ENCODE data around the gene ADGRV1. TPM values are rescaled to one million over a fixed set of nuclear protein-coding genes. Genes with fewer than 3 reads are reported as not detected.
"Not testable (repeated sequence)": the region's sequence is repeated elsewhere in the genome, so short reads cannot be mapped to it uniquely, and the experiment has no call there.

The ADGRV1 gene
- total RNA-seq, 2 donors from 2014 or later = 16.4 to 20.9 TPM

DNA sequence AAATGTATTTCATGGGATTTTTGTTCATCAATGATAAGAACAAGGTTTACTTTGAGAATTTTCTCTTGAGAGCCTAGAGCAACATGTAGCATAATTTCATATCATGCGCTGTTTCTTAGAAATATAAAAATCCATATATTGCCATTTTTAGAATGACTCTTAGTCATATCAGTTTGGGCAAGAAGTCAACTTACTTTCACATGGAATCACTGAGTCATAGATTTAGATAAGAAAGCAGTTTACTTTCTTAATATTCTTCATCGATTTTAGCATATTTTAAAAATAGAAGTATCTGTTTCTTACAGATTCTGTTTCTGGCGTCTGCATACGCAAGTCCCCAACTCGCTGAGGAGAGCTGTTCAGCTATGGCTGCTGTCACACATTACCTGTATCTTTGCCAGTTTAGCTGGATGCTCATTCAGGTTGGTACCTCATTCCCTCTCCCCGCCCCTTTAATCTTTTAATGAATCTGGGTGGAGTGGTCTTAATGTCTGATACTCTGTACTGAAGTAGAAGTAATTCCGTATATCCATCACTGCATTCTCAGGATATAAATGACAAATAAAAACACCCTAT is 406.6 kb downstream of the ADGRV1 start:
- no peak overlapping the region for H3K27ac ChIP-seq
- H3K9me3 ChIP-seq = no peaks in the 10 kb centered on the region
- WGBS = 94% methylated on average over 7 of the region's 7 CpGs
- no peaks in the 10 kb centered on the region for H3K36me3 ChIP-seq
- no peak for DNase-seq (ENCODE audit: low spot score)
- H3K4me3 ChIP-seq = no peak overlapping the region
- no peak for TF ChIP-seq POLR2A (IDR thresholded peaks at IDR 0.05)
- TF ChIP-seq POLR2AphosphoS5 (IDR thresholded peaks at IDR 0.05) = no peak
- TF ChIP-seq, protein P1, sequence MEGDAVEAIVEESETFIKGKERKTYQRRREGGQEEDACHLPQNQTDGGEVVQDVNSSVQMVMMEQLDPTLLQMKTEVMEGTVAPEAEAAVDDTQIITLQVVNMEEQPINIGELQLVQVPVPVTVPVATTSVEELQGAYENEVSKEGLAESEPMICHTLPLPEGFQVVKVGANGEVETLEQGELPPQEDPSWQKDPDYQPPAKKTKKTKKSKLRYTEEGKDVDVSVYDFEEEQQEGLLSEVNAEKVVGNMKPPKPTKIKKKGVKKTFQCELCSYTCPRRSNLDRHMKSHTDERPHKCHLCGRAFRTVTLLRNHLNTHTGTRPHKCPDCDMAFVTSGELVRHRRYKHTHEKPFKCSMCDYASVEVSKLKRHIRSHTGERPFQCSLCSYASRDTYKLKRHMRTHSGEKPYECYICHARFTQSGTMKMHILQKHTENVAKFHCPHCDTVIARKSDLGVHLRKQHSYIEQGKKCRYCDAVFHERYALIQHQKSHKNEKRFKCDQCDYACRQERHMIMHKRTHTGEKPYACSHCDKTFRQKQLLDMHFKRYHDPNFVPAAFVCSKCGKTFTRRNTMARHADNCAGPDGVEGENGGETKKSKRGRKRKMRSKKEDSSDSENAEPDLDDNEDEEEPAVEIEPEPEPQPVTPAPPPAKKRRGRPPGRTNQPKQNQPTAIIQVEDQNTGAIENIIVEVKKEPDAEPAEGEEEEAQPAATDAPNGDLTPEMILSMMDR (IDR thresholded peaks at IDR 0.05) = no peak
- H3K4me1 ChIP-seq (replicated peaks) = no peaks in the 10 kb centered on the region
- intact Hi-C loops (cut with DNase I) = no loop called here
- H3K27me3 ChIP-seq (replicated peaks; ENCODE audit: insufficient read depth) = no peaks in the 10 kb centered on the region

DNA sequence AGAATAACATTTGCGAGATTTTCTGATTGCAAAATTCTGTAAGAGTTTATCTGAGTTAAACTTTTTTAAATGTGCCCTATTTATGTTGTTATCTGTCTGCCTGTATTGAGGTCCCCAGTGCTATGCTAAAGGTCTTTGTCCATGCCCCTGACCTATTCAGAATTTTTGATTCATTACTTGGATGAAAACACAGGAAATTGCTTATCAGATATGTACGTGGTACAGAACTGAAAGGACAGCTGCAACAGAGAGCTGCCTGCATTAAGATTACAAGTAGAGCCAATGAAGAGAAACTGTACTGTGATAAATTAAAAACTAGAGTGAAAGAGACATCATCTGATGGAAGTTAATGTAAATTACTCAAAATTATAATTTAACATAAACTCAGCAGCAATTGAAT is 408.8 kb downstream of the ADGRV1 start:
- H3K9me3 ChIP-seq = no peaks in the 10 kb centered on the region
- H3K27ac ChIP-seq = no peak overlapping the region
- no peaks in the 10 kb centered on the region for H3K4me1 ChIP-seq (replicated peaks)
- H3K27me3 ChIP-seq (replicated peaks; ENCODE audit: insufficient read depth) = no peaks in the 10 kb centered on the region
- H3K36me3 ChIP-seq = no peaks in the 10 kb centered on the region
- DNase-seq (ENCODE audit: low spot score) = no peak
- H3K4me3 ChIP-seq = no peak overlapping the region
- WGBS = 65% methylated on average over 2 of the region's 2 CpGs
- no peak for TF ChIP-seq POLR2A (IDR thresholded peaks at IDR 0.05)
- TF ChIP-seq, protein P1 (IDR thresholded peaks at IDR 0.05) = no peak
- TF ChIP-seq POLR2AphosphoS5 (IDR thresholded peaks at IDR 0.05) = no peak
- intact Hi-C loops (cut with DNase I) = no loop called here

DNA sequence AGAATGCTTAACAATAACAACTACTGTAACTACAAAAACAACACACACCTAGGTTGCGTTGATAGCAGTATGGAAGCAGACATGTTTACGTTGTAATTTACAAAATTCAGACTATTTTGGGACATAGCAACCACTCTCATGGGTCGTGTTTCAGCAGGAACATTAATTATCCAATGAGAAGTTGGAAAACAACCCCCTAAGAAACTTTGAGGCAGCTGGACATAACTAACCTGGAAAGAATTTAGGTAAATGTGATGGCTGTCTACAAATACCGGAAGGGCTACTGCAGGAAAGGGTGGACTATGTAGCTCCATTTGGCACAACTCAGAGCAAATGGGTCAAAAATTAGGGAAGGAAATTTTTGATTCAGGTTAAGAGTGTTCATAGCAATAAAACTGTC is 409.3 kb downstream of the ADGRV1 start:
- TF ChIP-seq POLR2AphosphoS5 (IDR thresholded peaks at IDR 0.05) = no peak
- TF ChIP-seq, protein P1 (IDR thresholded peaks at IDR 0.05) = no peak
- TF ChIP-seq POLR2A (IDR thresholded peaks at IDR 0.05) = no peak
- Histone ChIP-seq H3K4me1 (replicated peaks) (no peaks in the 10 kb centered on the region), H3K27ac (no peak overlapping the region), H3K9me3 (no peaks in the 10 kb centered on the region), H3K36me3 (no peaks in the 10 kb centered on the region), H3K4me3 (no peak overlapping the region), H3K27me3 (replicated peaks; ENCODE audit: insufficient read depth) (no peaks in the 10 kb centered on the region)
- DNase-seq (ENCODE audit: low spot score) = no peak
- intact Hi-C loops (cut with DNase I) = no loop called here
- 74% methylated on average over 4 of the region's 4 CpGs for WGBS

DNA sequence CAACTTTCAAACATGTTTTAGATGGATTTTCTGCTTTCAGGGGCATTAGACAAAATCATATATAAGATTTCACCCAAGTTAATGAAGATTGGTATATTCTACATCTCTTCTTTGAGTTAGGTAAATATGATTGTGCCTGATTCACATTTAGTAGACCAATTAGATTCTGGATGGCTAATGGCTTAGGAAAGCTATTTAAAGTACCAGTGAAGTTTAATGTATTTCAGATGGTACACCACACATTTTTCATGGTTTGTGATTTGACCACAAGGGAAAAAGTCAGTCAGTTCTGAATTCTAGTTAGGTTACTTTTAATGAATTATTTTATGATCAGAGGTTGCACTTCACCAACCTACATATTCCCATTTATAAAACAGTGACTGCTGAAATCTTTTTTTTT is 409.7 kb downstream of the ADGRV1 start:
- no peaks in the 10 kb centered on the region for H3K27me3 ChIP-seq (replicated peaks; ENCODE audit: insufficient read depth)
- TF ChIP-seq POLR2A (IDR thresholded peaks at IDR 0.05) = no peak
- DNase-seq (ENCODE audit: low spot score) = no peak
- no peaks in the 10 kb centered on the region for H3K4me1 ChIP-seq (replicated peaks)
- H3K36me3 ChIP-seq = no peaks in the 10 kb centered on the region
- H3K9me3 ChIP-seq = no peaks in the 10 kb centered on the region
- no peak overlapping the region for H3K27ac ChIP-seq
- intact Hi-C loops (cut with DNase I) = no loop called here
- H3K4me3 ChIP-seq = no peak overlapping the region

DNA sequence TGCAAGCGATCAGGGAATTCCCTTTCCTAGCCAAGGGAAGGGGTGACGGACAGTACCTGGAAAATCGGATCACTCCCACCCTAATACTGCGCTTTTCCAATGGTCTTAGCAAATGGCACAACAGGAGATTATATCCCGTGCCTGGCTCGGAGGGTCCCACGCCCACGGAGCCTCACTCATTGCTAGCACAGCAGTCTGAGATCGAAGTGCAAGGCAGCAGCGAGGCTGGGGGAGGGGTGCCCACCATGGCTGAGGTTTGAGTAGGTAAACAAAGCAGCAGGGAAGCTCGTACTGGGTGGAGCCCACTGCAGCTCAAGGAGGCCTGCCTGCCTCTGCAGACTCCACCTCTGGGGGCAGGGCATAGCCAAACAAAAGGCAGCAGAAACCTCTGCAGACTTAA is 411.3 kb downstream of the ADGRV1 start:
- H3K27ac ChIP-seq; H3K36me3 ChIP-seq; H3K27me3 ChIP-seq (replicated peaks; ENCODE audit: insufficient read depth); H3K4me1 ChIP-seq (replicated peaks); H3K9me3 ChIP-seq; intact Hi-C loops (cut with DNase I); DNase-seq (ENCODE audit: low spot score); H3K4me3 ChIP-seq: not testable (repeated sequence)
- 97% methylated on average over 11 of the region's 11 CpGs for WGBS

DNA sequence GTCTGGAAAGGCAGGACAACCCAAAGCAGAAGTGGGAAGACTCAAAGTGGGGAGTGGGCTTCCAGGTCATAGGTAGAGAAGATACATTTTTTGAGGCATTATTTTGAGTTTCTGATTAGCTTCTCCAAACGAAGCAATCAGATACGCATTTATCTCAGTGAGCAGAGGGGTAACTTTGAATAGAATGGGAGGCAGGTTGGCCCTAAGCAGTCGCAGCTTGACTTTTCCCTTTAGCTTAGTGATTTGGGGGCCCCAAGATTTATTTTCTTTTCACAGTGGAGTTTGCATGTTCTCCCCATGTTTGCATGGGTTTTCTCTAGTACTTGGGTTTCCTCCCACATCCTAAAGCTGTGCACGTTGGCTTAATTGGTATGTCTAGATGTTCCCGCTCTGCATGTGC is 422.6 kb downstream of the ADGRV1 start:
- no peak overlapping the region for H3K4me3 ChIP-seq
- no peak for DNase-seq (ENCODE audit: low spot score)
- H3K4me1 ChIP-seq (replicated peaks) = no peaks in the 10 kb centered on the region
- no peaks in the 10 kb centered on the region for H3K27me3 ChIP-seq (replicated peaks; ENCODE audit: insufficient read depth)
- 97% methylated on average over 5 of the region's 5 CpGs for WGBS
- no peaks in the 10 kb centered on the region for H3K9me3 ChIP-seq
- no peak overlapping the region for H3K27ac ChIP-seq
- intact Hi-C loops (cut with DNase I) = no loop called here
- TF ChIP-seq, protein P1 (IDR thresholded peaks at IDR 0.05) = no peak
- TF ChIP-seq POLR2A (IDR thresholded peaks at IDR 0.05) (no peak), POLR2AphosphoS5 (IDR thresholded peaks at IDR 0.05) (no peak)
- H3K36me3 ChIP-seq = no peaks in the 10 kb centered on the region

All from prostate gland (tissue), 2 donors.